ENCODE results near the gene ATP6V0A1.

ATP6V0A1 gene

DNA sequence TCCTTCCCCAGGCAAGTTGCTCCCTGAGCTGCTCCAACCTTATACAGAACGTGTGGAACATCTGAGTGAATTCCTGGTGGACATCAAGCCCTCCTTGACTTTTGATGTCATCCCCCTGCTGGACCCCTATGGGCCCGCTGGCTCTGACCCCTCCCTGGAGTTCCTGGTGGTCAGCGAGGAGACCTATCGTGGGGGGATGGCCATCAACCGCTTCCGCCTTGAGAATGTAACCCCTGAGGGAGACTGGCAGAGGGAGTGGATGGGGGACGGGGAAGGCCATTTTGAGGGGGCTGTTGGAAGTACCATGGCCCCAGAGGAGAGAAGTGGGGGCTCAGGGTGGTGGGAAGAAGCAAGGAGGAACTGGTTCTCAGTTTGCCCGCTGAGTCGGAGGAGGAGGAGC is 105.3 kb downstream of the ATP6V0A1 start (continued):
- TF ChIP-seq, protein P1, sequence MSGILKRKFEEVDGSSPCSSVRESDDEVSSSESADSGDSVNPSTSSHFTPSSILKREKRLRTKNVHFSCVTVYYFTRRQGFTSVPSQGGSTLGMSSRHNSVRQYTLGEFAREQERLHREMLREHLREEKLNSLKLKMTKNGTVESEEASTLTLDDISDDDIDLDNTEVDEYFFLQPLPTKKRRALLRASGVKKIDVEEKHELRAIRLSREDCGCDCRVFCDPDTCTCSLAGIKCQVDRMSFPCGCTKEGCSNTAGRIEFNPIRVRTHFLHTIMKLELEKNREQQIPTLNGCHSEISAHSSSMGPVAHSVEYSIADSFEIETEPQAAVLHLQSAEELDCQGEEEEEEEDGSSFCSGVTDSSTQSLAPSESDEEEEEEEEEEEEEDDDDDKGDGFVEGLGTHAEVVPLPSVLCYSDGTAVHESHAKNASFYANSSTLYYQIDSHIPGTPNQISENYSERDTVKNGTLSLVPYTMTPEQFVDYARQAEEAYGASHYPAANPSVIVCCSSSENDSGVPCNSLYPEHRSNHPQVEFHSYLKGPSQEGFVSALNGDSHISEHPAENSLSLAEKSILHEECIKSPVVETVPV (CRISPR knock-in tag; IDR thresholded peaks at IDR 0.05) = no peak
- TF ChIP-seq ZFP30 (CRISPR knock-in tag; IDR thresholded peaks at IDR 0.05) (no peak), PPARA (CRISPR knock-in tag; IDR thresholded peaks at IDR 0.05; ENCODE audit: borderline replicate concordance) (no peak)

DNA sequence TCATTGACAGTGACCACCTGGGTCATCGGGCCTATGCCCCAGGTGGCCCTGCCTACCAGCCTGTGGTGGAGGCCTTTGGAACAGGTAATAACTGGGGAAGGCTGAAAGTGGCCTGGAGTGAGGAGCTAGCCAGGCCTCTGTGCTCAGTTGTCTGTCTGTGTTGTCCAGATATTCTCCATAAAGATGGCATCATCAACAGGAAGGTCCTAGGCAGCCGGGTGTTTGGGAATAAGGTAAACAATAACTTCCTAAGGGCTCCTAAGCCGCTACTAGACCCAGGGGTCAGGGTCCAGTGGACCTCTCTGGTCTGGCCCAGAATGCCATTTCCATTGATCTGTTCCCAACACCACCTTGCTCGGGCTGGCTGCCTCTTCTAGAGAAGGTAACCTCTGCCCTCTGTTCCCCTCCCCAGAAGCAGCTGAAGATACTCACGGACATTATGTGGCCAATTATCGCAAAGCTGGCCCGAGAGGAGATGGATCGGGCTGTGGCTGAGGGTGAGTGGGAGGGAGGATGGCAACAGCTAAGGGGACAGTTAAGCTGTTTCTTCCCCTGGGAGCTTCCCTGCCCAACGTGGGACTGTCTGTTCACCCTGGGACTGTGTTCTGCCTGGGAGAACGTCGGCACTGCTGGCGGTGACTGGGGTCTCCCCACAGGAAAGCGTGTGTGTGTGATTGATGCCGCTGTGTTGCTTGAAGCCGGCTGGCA is 106.3 kb downstream of the ATP6V0A1 start:
- ATAC-seq = no peak
- no peak for TF ChIP-seq ZNF70 (CRISPR knock-in tag; IDR thresholded peaks at IDR 0.05)
- TF ChIP-seq BACH2 (CRISPR knock-in tag; IDR thresholded peaks at IDR 0.05; ENCODE audit: borderline replicate concordance) = no peak
- no peak for TF ChIP-seq ESRRG (CRISPR knock-in tag; IDR thresholded peaks at IDR 0.05)
- TF ChIP-seq, protein P1 (CRISPR knock-in tag; IDR thresholded peaks at IDR 0.05) = no peak
- TF ChIP-seq ZNF8 (CRISPR knock-in tag; IDR thresholded peaks at IDR 0.05) = no peak
- TF ChIP-seq OSR1 (CRISPR knock-in tag; IDR thresholded peaks at IDR 0.05) = no peak
- TF ChIP-seq ZC3H10 (CRISPR knock-in tag; IDR thresholded peaks at IDR 0.05) = no peak
- TF ChIP-seq, protein P2, sequence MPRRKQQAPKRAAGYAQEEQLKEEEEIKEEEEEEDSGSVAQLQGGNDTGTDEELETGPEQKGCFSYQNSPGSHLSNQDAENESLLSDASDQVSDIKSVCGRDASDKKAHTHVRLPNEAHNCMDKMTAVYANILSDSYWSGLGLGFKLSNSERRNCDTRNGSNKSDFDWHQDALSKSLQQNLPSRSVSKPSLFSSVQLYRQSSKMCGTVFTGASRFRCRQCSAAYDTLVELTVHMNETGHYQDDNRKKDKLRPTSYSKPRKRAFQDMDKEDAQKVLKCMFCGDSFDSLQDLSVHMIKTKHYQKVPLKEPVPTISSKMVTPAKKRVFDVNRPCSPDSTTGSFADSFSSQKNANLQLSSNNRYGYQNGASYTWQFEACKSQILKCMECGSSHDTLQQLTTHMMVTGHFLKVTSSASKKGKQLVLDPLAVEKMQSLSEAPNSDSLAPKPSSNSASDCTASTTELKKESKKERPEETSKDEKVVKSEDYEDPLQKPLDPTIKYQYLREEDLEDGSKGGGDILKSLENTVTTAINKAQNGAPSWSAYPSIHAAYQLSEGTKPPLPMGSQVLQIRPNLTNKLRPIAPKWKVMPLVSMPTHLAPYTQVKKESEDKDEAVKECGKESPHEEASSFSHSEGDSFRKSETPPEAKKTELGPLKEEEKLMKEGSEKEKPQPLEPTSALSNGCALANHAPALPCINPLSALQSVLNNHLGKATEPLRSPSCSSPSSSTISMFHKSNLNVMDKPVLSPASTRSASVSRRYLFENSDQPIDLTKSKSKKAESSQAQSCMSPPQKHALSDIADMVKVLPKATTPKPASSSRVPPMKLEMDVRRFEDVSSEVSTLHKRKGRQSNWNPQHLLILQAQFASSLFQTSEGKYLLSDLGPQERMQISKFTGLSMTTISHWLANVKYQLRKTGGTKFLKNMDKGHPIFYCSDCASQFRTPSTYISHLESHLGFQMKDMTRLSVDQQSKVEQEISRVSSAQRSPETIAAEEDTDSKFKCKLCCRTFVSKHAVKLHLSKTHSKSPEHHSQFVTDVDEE (CRISPR knock-in tag; IDR thresholded peaks at IDR 0.05) = no peak
- TF ChIP-seq SNAI2 (CRISPR knock-in tag; IDR thresholded peaks at IDR 0.05) = no peak
- TF ChIP-seq ZFP30 (CRISPR knock-in tag; IDR thresholded peaks at IDR 0.05) = no peak
- no peak for TF ChIP-seq TCF4 (CRISPR knock-in tag; IDR thresholded peaks at IDR 0.05; ENCODE audit: borderline replicate concordance)
- TF ChIP-seq, protein P3, sequence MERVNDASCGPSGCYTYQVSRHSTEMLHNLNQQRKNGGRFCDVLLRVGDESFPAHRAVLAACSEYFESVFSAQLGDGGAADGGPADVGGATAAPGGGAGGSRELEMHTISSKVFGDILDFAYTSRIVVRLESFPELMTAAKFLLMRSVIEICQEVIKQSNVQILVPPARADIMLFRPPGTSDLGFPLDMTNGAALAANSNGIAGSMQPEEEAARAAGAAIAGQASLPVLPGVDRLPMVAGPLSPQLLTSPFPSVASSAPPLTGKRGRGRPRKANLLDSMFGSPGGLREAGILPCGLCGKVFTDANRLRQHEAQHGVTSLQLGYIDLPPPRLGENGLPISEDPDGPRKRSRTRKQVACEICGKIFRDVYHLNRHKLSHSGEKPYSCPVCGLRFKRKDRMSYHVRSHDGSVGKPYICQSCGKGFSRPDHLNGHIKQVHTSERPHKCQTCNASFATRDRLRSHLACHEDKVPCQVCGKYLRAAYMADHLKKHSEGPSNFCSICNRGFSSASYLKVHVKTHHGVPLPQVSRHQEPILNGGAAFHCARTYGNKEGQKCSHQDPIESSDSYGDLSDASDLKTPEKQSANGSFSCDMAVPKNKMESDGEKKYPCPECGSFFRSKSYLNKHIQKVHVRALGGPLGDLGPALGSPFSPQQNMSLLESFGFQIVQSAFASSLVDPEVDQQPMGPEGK (CRISPR knock-in tag; IDR thresholded peaks at IDR 0.05; ENCODE audit: borderline replicate concordance) = no peak
- no peak for TF ChIP-seq ZNF565 (CRISPR knock-in tag; conservative IDR thresholded peaks at IDR 0.05; ENCODE audit: low read depth)
- no peak for TF ChIP-seq RARB (CRISPR knock-in tag; IDR thresholded peaks at IDR 0.05)
- no peak for TF ChIP-seq GLIS3 (CRISPR knock-in tag; IDR thresholded peaks at IDR 0.05)
- no peak for TF ChIP-seq TOX (CRISPR knock-in tag; IDR thresholded peaks at IDR 0.05; ENCODE audit: borderline replicate concordance)
- TF ChIP-seq, protein P4, sequence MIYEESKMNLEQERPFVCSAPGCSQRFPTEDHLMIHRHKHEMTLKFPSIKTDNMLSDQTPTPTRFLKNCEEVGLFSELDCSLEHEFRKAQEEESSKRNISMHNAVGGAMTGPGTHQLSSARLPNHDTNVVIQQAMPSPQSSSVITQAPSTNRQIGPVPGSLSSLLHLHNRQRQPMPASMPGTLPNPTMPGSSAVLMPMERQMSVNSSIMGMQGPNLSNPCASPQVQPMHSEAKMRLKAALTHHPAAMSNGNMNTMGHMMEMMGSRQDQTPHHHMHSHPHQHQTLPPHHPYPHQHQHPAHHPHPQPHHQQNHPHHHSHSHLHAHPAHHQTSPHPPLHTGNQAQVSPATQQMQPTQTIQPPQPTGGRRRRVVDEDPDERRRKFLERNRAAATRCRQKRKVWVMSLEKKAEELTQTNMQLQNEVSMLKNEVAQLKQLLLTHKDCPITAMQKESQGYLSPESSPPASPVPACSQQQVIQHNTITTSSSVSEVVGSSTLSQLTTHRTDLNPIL (CRISPR knock-in tag; IDR thresholded peaks at IDR 0.05; ENCODE audit: low read depth) = no peak

DNA sequence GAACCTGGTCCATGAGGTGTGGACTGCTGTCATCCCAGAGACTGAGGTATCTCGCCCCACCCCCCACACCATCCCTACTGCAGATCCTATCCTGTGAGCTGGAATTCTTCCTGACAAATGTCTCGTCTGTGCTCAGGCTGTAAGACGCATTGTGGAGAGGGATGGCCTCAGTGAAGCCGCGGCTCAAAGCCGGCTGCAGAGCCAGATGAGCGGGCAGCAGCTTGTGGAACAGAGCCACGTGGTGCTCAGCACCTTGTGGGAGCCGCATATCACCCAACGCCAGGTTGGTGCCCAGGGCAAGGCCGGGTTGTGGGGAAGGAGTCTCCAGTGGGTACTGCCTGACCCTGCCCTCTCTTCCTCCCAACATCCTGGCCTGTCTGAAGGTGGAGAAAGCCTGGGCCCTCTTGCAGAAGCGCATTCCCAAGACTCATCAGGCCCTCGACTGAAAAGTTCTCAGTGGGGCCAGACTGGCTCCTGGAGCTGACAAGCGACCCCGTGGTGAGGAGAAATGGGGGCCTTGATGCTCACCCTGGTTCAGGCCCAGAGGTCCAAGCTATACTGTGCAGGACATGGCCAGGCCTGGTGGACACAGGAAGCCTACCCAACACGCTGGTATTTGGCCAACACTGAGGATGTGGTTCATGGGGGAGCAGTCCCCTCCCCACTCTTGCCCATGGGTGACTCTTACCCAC is 107.0 kb downstream of the ATP6V0A1 start:
- TF ChIP-seq PPARA (CRISPR knock-in tag; IDR thresholded peaks at IDR 0.05; ENCODE audit: borderline replicate concordance) (no peak), ZFP30 (CRISPR knock-in tag; IDR thresholded peaks at IDR 0.05) (no peak), ESRRG (CRISPR knock-in tag; IDR thresholded peaks at IDR 0.05) (no peak), RARB (CRISPR knock-in tag; IDR thresholded peaks at IDR 0.05) (no peak), TOX (CRISPR knock-in tag; IDR thresholded peaks at IDR 0.05; ENCODE audit: borderline replicate concordance) (no peak), SNAI2 (CRISPR knock-in tag; IDR thresholded peaks at IDR 0.05) (no peak), OSR1 (CRISPR knock-in tag; IDR thresholded peaks at IDR 0.05) (no peak), ZNF8 (CRISPR knock-in tag; IDR thresholded peaks at IDR 0.05) (no peak), ZNF565 (CRISPR knock-in tag; conservative IDR thresholded peaks at IDR 0.05; ENCODE audit: low read depth) (no peak)
- TF ChIP-seq, protein P2 (CRISPR knock-in tag; IDR thresholded peaks at IDR 0.05) = no peak
- TF ChIP-seq, protein P4 (CRISPR knock-in tag; IDR thresholded peaks at IDR 0.05; ENCODE audit: low read depth) = no peak
- TF ChIP-seq, protein P3 (CRISPR knock-in tag; IDR thresholded peaks at IDR 0.05; ENCODE audit: borderline replicate concordance) = no peak
- no peak for ATAC-seq

All from SK-N-SH treated with all-trans-retinoic acid at 6 μM for 48 hours (cell line).